Activated CD8-positive, alpha-beta T cell treated with anti-CD3 and anti-CD28 coated beads, Interleukin-2, amount 10 ng/mL, durations not matched to agents 7 days and 5 days (primary cell): ENCODE results near the gene DNAL4. TPM values are rescaled to one million over a fixed set of nuclear protein-coding genes. Genes with fewer than 3 reads are reported as not detected.

Source experiments
- ATAC-seq: fragments of 150-1000 bp; cut with Tn5 transposase; one replicate; pipeline ENCODE4 v1.10.0; 2021; ENCODE audit warnings: moderate library complexity
- CTCF ChIA-PET: fragments of 350-600 bp; sonication (Branson Sonifier 250); formaldehyde crosslinking; loops from one replicate; lab custom pipeline; 2021; ENCODE audit warnings: antibody characterized with exemption; lab: Charles Lee
- POLR2A ChIA-PET: fragments of 350-600 bp; sonication (Branson Sonifier 250); formaldehyde crosslinking; loops from one replicate; lab custom pipeline; 2021; ENCODE audit warnings: antibody characterized with exemption; lab: Charles Lee
- DNase-seq: peaks from one replicate; pipeline ENCODE4 v3.0.0-alpha.2; 2020
- H3K27ac Mint-ChIP-seq: one replicate; pipeline ENCODE4 v1.8.0; 2021; ENCODE audit warnings: mild to moderate bottlenecking, mixed read lengths
- H3K27me3 Mint-ChIP-seq: one replicate; pipeline ENCODE4 v1.8.0; 2021; ENCODE audit warnings: low read depth, mixed read lengths
- H3K36me3 Mint-ChIP-seq: one replicate; pipeline ENCODE4 v1.8.0; 2021; ENCODE audit warnings: low read depth, mixed read lengths
- H3K4me1 Mint-ChIP-seq: one replicate; pipeline ENCODE4 v1.8.0; 2021; ENCODE audit warnings: low read depth, mixed read lengths
- H3K4me3 Mint-ChIP-seq: one replicate; pipeline ENCODE4 v1.8.0; 2021; ENCODE audit warnings: mild to moderate bottlenecking, mixed read lengths
- H3K9me3 Mint-ChIP-seq: one replicate; pipeline ENCODE4 v1.8.0; 2022; ENCODE audit warnings: mixed read lengths; ENCODE audit not compliant: insufficient read depth
- total RNA-seq, 2 experiments: library from RNA; stranded (reverse); gene quantifications; one replicate each; pipeline ENCODE4 v1.2.3, GENCODE V29; 2021

Gene DNAL4
- total RNA-seq, 2 experiments from 2014 or later: 8.0 to 8.6 TPM

DNA sequence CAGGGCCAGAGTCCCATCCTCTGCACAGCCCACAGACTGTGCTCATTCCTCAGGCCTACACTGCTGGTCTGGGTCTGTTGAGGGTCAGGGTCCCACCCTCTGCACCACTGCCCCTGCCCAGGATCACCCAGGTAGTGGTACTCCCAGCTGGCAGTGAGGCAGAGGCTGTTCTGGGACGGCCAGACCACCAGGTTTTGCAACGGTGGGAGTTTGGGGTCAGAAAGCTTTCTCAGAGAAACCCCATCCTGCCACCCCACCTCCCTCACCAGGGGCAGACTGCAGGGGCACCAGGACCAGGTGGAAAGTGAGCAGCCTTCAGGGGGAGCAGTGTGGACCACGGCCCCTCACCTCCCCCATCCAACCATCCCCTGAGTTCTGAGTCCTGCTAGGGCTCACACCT, 39.1 kb upstream of the DNAL4 start:
- Mint-ChIP-seq H3K36me3 (no peaks in the 10 kb centered on the region), H3K9me3 (no peaks in the 10 kb centered on the region), H3K4me3 (no peak overlapping the region), H3K27me3 (no peaks in the 10 kb centered on the region), H3K27ac (no peak overlapping the region), H3K4me1 (no peaks in the 10 kb centered on the region)
- CTCF ChIA-PET: no interaction called here
- POLR2A ChIA-PET: no interaction called here
- DNase-seq (no peak), ATAC-seq (no peak)

DNA sequence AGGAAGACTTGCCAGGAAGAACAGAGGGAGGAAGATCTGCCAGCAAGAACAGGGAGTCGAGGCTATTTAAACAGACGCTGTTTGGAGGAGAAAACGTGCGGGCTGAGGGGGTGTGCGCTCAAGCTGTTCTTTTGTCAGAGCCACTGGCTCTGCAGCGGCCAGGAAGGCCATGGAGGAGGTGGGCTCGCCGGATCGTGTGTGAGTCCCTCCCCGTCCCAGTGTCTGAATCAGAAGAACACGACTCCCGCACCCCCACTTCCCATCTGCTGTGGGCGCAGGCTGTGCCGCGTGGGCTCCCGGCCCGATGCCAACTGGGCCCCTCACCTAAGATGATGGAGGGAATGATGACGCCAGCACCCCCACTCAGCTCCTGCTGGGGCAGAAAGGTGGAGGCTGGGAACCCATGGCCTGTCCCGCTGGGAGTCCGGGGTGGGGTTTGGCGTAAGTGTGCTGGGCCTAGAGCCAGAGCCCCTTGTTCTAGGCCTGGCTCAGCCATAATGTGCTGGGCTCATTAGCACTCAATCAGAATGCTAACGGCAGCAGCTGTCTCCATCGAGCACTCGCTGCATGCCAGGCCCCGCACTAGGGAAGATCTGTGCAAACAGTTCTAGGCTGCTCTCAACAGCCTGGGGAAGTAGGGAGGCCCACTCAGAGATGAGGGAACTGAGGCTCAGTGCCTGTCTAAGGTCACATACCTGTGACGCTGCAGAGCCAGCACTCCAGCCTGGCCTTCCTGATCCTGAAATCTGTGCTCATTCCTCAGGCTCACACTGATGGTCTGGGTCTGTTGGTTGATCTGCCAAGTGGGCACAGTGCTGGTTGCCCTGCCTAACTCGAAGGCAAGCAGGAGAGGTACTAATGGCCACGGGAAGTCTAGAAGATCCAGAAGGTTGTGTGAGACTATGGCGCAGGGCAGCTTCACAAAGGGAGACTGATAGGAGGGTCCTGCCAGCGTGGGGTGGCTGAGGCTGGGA, 38.3 kb upstream of the DNAL4 start:
- POLR2A ChIA-PET: no interaction called here
- Mint-ChIP-seq H3K4me3 (no peak overlapping the region), H3K4me1 (no peaks in the 10 kb centered on the region), H3K27ac (no peak overlapping the region), H3K36me3 (no peaks in the 10 kb centered on the region), H3K27me3 (no peaks in the 10 kb centered on the region), H3K9me3 (no peaks in the 10 kb centered on the region)
- CTCF ChIA-PET: no interaction called here
- ATAC-seq (no peak), DNase-seq (no peak)

DNA sequence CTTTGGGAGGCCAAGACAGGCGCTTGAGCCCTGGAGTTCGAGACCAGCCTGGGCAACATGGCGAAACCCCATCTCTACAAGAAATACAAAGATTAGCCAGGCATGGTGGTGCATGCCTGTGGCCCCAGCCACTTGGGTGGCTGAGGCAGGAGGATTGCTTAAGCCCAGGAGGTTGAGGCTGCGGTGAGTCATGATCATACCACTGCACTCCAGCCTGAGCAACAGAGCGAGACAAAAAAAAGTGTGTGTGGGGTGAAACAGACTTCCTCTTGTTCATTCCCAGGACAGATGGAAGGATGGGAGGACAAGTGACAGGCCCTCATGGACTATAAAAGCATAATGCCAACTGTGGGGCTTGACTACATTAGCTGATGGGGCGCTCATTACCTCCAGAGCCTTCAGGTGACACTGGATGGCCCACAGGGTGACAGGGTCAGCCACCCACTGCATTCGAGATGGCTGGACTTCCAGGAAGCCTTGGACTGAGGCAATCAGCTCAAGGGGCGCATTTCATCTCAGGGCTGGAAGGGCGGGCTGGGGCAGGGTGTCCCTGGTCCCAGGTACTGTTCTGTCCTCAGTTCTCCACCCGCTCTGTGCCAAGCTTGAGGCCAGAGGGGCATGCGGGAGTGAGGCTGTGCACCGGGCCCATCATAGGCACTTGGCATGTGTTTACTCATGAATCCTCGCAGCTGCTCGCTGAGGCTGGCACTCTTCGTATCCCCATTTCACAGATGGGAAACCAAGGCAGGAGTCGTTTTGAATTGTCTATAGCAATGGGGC, 37.4 kb upstream of the DNAL4 start:
- H3K27ac Mint-ChIP-seq: no peak overlapping the region
- CTCF ChIA-PET: no interaction called here
- H3K9me3 Mint-ChIP-seq: no peaks in the 10 kb centered on the region
- POLR2A ChIA-PET: no interaction called here
- H3K36me3 Mint-ChIP-seq: no peaks in the 10 kb centered on the region
- no peaks in the 10 kb centered on the region for H3K27me3 Mint-ChIP-seq
- DNase-seq: no peak
- H3K4me1 Mint-ChIP-seq: no peaks in the 10 kb centered on the region
- H3K4me3 Mint-ChIP-seq: no peak overlapping the region
- no peak for ATAC-seq

DNA sequence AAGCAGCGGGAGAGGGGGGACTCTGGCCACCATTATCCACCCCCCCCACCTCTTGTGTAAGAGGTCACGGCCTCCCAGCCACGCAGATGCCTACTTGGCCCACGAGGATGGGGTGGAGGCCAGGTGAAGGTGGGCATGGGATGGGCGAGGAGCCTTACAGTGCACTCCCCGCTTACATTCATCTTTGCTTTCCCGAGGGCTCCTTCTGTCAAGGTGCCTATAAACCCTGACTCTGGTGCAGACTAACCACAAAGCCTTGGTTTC, 36.8 kb upstream of the DNAL4 start:
- no peak for ATAC-seq
- Mint-ChIP-seq H3K4me1 (no peaks in the 10 kb centered on the region), H3K36me3 (no peaks in the 10 kb centered on the region), H3K27ac (no peak overlapping the region), H3K9me3 (no peaks in the 10 kb centered on the region), H3K4me3 (no peak overlapping the region), H3K27me3 (no peaks in the 10 kb centered on the region)
- DNase-seq: no peak
- ChIA-PET CTCF (no interaction called here), POLR2A (no interaction called here)

DNA sequence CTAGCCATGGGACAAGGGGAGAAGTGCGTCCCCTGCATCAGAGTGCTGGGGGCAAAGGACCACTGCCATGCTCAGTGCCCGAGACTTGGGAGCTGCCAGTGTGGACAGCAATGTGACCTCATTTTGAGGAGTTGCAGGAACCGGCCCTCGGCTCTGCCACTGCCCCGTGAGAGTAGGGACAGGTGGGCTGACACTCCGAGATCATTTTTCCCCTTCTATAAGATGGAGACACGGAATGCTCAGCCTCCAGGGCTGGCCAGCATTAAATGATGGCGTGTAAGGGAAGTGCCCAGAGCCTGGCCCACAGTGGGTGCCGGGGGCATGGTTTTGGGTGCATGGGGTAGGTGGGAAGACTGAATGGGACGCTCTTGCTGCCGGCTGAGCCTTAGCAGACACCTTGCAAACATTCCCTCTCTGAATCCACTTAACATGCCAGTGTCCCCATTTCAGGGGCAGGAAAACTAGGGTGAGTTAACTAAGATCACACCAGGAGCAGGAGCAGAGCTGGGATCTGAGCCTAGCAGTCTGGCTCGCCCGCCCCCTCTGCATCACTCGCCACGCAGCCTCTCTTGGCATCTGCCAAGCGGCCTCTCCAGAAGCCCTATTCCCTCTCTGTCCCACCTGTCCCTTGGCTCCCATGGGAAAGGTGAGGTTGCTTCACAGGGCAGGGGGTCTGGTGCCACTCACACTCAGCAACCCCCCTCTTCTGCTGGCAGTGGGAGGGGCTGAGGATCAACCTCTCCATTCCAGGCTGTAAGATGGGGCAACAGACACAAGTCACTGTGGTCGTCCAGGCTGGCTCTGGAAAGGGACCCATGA, 36.3 kb upstream of the DNAL4 start:
- no peak for DNase-seq
- Mint-ChIP-seq H3K36me3 (no peaks in the 10 kb centered on the region), H3K27me3 (no peaks in the 10 kb centered on the region), H3K4me3 (no peak overlapping the region), H3K9me3 (no peaks in the 10 kb centered on the region), H3K4me1 (no peaks in the 10 kb centered on the region), H3K27ac (no peak overlapping the region)
- no peak for ATAC-seq
- ChIA-PET CTCF (no interaction called here), POLR2A (no interaction called here)

DNA sequence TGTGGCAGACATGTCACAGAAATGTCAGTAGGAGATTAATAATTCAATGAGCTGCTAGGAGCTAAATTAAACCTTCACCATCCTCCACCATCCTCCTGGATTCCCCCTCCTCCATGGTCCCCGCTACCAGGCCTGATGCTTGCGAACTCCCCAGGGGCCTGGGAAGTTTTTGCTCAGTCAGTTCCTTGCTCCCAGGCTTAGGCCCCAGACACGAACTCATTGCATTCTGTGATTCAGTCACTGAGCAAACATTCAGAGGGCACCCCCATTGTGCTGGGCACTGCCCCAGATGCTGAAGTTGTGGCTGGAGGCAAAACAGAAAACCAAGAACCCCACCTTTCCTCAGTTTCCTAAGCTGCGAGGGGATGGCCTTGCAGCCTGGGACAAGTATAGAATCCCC, 35.5 kb upstream of the DNAL4 start:
- no peaks in the 10 kb centered on the region for H3K27me3 Mint-ChIP-seq
- ATAC-seq: no peak
- H3K4me1 Mint-ChIP-seq: no peaks in the 10 kb centered on the region
- no peak for DNase-seq
- no peak overlapping the region for H3K27ac Mint-ChIP-seq
- H3K9me3 Mint-ChIP-seq: no peaks in the 10 kb centered on the region
- CTCF ChIA-PET: interaction anchor here (0.9 kb wide), 1 partner anchor 40 kb away, joined by 3 read pairs; no protein-coding TSS in a partner anchor
- H3K4me3 Mint-ChIP-seq: no peak overlapping the region
- POLR2A ChIA-PET: no interaction called here
- no peaks in the 10 kb centered on the region for H3K36me3 Mint-ChIP-seq

DNA sequence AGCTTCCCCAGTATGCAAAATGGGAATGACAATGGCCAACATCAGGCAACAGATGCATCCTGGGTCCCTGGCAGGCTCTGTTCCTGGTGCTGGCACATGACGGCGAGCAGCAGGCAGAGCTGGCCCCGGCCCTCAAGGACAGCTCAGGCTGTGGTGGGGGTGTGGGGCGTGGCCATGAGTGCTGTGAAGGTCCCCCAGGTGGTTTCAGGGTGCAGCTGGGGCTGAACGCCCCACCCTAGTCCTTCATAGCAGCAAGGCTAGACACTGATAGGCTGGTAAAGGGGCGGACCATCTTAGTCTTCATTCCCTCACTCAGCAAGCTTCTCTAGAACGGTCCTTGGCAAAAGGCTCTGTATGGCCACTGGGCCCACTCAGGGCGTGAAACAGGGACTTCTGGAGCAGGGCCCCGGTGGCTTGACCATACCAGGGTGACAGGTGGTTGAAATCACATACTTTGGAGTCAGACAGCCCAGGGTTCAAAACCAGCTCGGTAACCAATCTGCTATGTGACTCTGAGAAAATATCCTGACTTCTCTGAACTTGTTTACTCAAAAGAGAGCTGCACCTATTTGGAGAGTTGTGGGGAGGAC, 34.8 kb upstream of the DNAL4 start:
- H3K27me3 Mint-ChIP-seq: no peaks in the 10 kb centered on the region
- no peaks in the 10 kb centered on the region for H3K4me1 Mint-ChIP-seq
- no peak overlapping the region for H3K4me3 Mint-ChIP-seq
- no peak overlapping the region for H3K27ac Mint-ChIP-seq
- ChIA-PET CTCF (interaction anchor here (0.9 kb wide), 1 partner anchor 41 kb away, joined by 3 read pairs; no protein-coding TSS in a partner anchor), POLR2A (no interaction called here)
- DNase-seq: no peak
- no peak for ATAC-seq
- no peaks in the 10 kb centered on the region for H3K36me3 Mint-ChIP-seq
- no peaks in the 10 kb centered on the region for H3K9me3 Mint-ChIP-seq

DNA sequence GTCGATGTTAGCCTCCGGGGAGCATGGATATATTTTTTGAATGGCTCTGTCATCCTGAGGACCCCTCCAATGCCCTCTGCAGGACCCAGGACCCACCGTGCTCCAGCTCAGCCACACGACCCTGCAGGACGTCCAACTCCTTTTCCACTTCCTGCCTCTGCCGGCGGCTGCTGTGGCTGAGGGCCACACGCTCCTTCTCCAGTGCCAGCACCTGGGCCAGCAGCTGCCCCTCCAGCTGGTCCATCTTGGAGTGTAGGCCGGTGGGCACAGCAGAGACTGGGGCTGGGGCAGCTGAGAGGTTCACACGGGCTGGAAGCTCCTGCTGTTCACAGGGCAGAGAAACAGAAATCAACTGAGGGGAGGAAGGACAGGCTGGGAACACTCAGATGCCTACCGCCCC, 34.2 kb upstream of the DNAL4 start:
- Mint-ChIP-seq H3K9me3 (no peaks in the 10 kb centered on the region), H3K27ac (no peak overlapping the region), H3K4me1 (no peaks in the 10 kb centered on the region), H3K4me3 (no peak overlapping the region), H3K27me3 (no peaks in the 10 kb centered on the region), H3K36me3 (no peaks in the 10 kb centered on the region)
- ChIA-PET POLR2A (interaction anchor here (1.2 kb wide), 1 partner anchor 15 kb away, joined by 4 read pairs; no protein-coding TSS in a partner anchor), CTCF (no interaction called here)
- no peak for ATAC-seq
- no peak for DNase-seq

DNA sequence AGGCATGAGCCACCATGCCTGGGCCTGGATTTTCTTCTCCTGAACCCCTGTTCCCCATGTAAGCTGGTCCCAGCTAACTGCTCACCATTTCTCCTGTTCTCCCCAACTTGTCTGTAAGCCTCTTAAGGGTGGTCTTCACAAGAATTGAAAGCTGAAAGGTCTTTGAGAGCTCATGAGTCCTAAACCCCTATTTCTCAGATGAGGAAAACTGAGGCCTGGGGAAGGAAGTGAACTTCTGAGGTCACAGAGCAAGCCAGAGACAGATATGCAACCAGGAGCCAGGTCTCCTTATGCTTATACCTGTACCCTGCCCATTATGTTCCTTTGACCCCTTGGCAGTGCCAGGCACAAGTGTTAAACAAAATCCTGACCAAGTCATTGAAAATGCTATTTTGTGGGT, 33.6 kb upstream of the DNAL4 start:
- no peak overlapping the region for H3K27ac Mint-ChIP-seq
- no peaks in the 10 kb centered on the region for H3K27me3 Mint-ChIP-seq
- ATAC-seq (no peak), DNase-seq (no peak)
- ChIA-PET POLR2A (interaction anchor here (1.2 kb wide), 1 partner anchor 15 kb away, joined by 4 read pairs; no protein-coding TSS in a partner anchor), CTCF (no interaction called here)
- no peaks in the 10 kb centered on the region for H3K36me3 Mint-ChIP-seq
- H3K4me3 Mint-ChIP-seq: no peak overlapping the region
- H3K4me1 Mint-ChIP-seq: no peaks in the 10 kb centered on the region
- no peaks in the 10 kb centered on the region for H3K9me3 Mint-ChIP-seq

DNA sequence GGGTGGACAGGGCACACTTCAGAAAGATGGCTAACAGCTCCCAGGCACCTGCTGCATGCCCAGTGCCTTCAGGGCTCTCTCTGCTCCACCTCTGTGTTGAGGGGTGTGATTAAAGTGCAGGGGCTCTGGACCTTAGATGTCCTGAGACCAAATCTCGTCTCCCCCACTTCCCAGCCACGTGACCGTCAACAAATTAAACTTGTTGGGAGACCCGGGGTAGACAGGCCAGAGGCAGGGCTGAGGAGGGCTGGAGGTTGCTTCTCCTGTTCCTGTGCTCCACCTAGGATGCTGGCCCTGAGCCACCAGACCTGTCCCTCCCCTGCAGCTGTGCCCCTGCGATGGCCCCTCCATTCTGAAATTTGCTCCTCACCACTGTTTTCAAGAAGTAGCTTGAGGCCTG, 32.9 kb upstream of the DNAL4 start:
- ChIA-PET CTCF (interaction anchor here (0.6 kb wide), 1 partner anchor 140 kb away, joined by 3 read pairs; no protein-coding TSS in a partner anchor), POLR2A (no interaction called here)
- Mint-ChIP-seq H3K27ac (no peak overlapping the region), H3K4me1 (no peaks in the 10 kb centered on the region), H3K9me3 (no peaks in the 10 kb centered on the region), H3K27me3 (no peaks in the 10 kb centered on the region), H3K4me3 (no peak overlapping the region), H3K36me3 (no peaks in the 10 kb centered on the region)
- no peak for DNase-seq
- ATAC-seq: no peak

DNA sequence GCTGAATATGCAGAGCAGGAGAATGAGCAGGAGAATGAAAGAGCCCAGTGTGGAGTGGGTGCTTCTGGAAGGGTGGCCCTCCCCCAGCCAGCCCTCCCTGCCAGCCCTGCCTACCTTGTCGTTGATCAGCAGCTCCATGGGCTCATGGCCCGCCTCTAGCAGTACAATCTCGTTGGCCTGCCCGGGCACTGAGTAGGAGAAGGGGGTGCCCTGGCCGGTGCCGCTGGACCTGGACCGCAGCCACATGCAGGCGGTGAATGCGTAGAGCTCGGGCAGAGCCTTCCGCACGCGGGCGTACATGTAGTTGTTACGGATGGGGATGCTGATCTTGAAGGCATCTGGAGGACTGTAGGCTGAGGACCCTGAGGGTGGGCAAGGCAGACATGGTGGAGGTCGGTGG, 32.4 kb upstream of the DNAL4 start:
- CTCF ChIA-PET: interaction anchor here (0.6 kb wide), 1 partner anchor 140 kb away, joined by 3 read pairs; no protein-coding TSS in a partner anchor
- no peak overlapping the region for H3K27ac Mint-ChIP-seq
- no peak for ATAC-seq
- H3K9me3 Mint-ChIP-seq: no peaks in the 10 kb centered on the region
- no peaks in the 10 kb centered on the region for H3K4me1 Mint-ChIP-seq
- POLR2A ChIA-PET: no interaction called here
- H3K4me3 Mint-ChIP-seq: no peak overlapping the region
- no peak for DNase-seq
- no peaks in the 10 kb centered on the region for H3K36me3 Mint-ChIP-seq
- H3K27me3 Mint-ChIP-seq: no peaks in the 10 kb centered on the region
